ENCODE results near the gene ITPKB. TPM values are rescaled to one million over a fixed set of nuclear protein-coding genes. Genes with fewer than 3 reads are reported as not detected.

The ITPKB gene
- total and polyA plus RNA-seq, 2 of the 13 experiments (the other 11 are each of a cell fraction or from before 2014, with no cell fraction given): not detected

- H3K4me1 ChIP-seq (ENCODE audit: insufficient read depth, low read length): no peaks in the 10 kb centered on the region
- in situ Hi-C loops (cut with HindIII; ENCODE audit: extremely low pct_ligation_motif_present, low pct_unique_long_range_greater_than_20kb) (no loop called here), intact Hi-C loops (cut with micrococcal nuclease; ENCODE audit: unreplicated experiment) (no loop called here)
- H3K9ac ChIP-seq (ENCODE audit: insufficient read depth, low read depth, low read length): no peak overlapping the region
- ChIA-PET POLR2A (no interaction called here), CTCF (ENCODE audit: low intra/inter-chr PET ratio, low total read pairs) (no interaction called here)
- ATAC-seq (no peak), DNase-seq (ENCODE audit: low spot score) (no peak), FAIRE-seq (no peak)
- no peak overlapping the region for H2AFZ ChIP-seq (ENCODE audit: low read length)
- no peaks in the 10 kb centered on the region for H3K79me2 ChIP-seq (ENCODE audit: insufficient read depth, low read length)
- TF ChIP-seq TEF (CRISPR knock-in tag; IDR thresholded peaks at IDR 0.05) (no peak), JUND (CRISPR knock-in tag; IDR thresholded peaks at IDR 0.05) (no peak)
- no peaks in the 10 kb centered on the region for H4K20me1 ChIP-seq (ENCODE audit: insufficient read depth, low read length)
- no peak overlapping the region for H3K4me3 ChIP-seq (replicated peaks in 1 of 3; ENCODE audit: insufficient read depth in 1 of 3, low read depth in 2 of 3, low read length in 3 of 3)
- H3K36me3 ChIP-seq (replicated peaks in 1 of 2; ENCODE audit: control insufficient read depth in 1 of 2, insufficient read depth in 2 of 2, low read length in 2 of 2): no peaks in the 10 kb centered on the region
- no peak overlapping the region for H3K27ac ChIP-seq (ENCODE audit: extremely low read length, insufficient read depth, low read length)
- WGBS (ENCODE audit: low lambda C conversion rate): 23% methylated on average over 2 of the region's 2 CpGs
- no TSS peak for BruUV-seq (replicated peaks)
- H3K9me3 ChIP-seq (ENCODE audit: low read length): no peaks in the 10 kb centered on the region
- no peak overlapping the region for H3K4me2 ChIP-seq (ENCODE audit: low read depth, low read length)
- H3K27me3 ChIP-seq (ENCODE audit: control insufficient read depth in 1 of 2, insufficient read depth in 2 of 2, low read length in 2 of 2): no peaks in the 10 kb centered on the region; a peak in 1 of 5 replicates
Observed at GRCh38 chr1:226588484-226588883, 150.6 kb downstream of the ITPKB start.

DNA sequence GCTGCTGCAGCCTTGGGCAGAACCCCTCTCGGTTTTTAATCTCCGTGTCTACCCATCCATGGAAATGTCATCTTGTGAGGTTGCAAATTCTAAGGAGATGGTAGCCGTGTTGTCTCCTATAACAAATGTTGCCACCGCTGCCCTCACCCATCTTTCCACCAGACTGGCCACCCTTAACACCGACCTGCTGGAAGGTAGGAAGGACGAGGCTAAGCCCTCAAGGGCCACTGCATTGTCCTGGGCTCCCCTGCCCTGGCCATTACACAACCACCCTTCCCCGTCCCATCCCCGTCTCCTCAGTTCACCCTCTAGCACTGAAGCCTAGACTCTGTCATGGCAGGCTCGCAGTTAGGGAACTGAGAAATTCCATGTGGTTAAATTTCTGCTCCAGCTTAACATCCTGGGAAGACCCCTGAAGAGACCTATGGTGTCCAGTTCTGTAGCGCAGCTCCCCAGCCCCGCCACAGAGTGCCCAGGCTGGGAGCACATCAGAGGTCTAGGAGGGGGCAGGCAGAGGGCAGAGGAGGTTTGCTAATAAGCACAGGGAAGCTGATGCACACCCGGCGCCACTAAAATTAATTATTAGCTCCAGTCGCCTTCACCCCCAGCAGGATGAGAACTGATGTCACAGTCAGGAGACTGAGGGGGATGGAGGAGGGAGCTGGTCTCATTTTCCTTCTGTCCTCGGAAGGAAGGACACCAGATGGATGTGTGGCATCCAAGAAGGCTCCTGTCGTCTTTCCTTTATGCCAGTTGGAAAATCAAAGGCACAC lies 152.2 kb downstream of the ITPKB start:
- intact Hi-C loops (cut with micrococcal nuclease; ENCODE audit: unreplicated experiment): no loop called here
- no peaks in the 10 kb centered on the region; a peak in 1 of 5 replicates for H3K27me3 ChIP-seq (ENCODE audit: control insufficient read depth in 1 of 2, insufficient read depth in 2 of 2, low read length in 2 of 2)
- CTCF ChIA-PET (ENCODE audit: low intra/inter-chr PET ratio, low total read pairs): no interaction called here
- WGBS (ENCODE audit: low lambda C conversion rate): 25% methylated on average over 9 of the region's 16 CpGs
- POLR2A ChIA-PET: no interaction called here
- H3K27ac ChIP-seq (ENCODE audit: extremely low read length, insufficient read depth, low read length): no peak overlapping the region
- H2AFZ ChIP-seq (ENCODE audit: low read length): no peak overlapping the region
- no peaks in the 10 kb centered on the region for H3K79me2 ChIP-seq (ENCODE audit: insufficient read depth, low read length)
- H3K4me2 ChIP-seq (ENCODE audit: low read depth, low read length): no peak overlapping the region
- ATAC-seq: no peak
- in situ Hi-C loops (cut with HindIII; ENCODE audit: extremely low pct_ligation_motif_present, low pct_unique_long_range_greater_than_20kb): no loop called here
- FAIRE-seq: no peak
- H3K4me1 ChIP-seq (ENCODE audit: insufficient read depth, low read length): no peaks in the 10 kb centered on the region
- H3K9me3 ChIP-seq (ENCODE audit: low read length): no peaks in the 10 kb centered on the region
- no peaks in the 10 kb centered on the region for H4K20me1 ChIP-seq (ENCODE audit: insufficient read depth, low read length)
- H3K4me3 ChIP-seq (replicated peaks in 1 of 3; ENCODE audit: insufficient read depth in 1 of 3, low read depth in 2 of 3, low read length in 3 of 3): no peak overlapping the region
- no peak for DNase-seq (ENCODE audit: low spot score)
- no peak for TF ChIP-seq POLR2AphosphoS5 (IDR thresholded peaks at IDR 0.05; ENCODE audit: low read depth, low read length)
- no peak for TF ChIP-seq ETV6 (CRISPR knock-in tag; conservative IDR thresholded peaks at IDR 0.05)
- no peak for TF ChIP-seq RBFOX2 (IDR thresholded peaks at IDR 0.05; ENCODE audit: low read depth, low read length)
- TF ChIP-seq ZNF354B (CRISPR knock-in tag; IDR thresholded peaks at IDR 0.05): no peak
- no peak for TF ChIP-seq NFYC (CRISPR knock-in tag; IDR thresholded peaks at IDR 0.05)
- no peak for TF ChIP-seq ZNF709 (CRISPR knock-in tag; IDR thresholded peaks at IDR 0.05)
- no peak for TF ChIP-seq SOX6 (IDR thresholded peaks at IDR 0.05)
- TF ChIP-seq SOX6 (CRISPR knock-in tag; IDR thresholded peaks at IDR 0.05): no peak
- TF ChIP-seq ZNF639 (CRISPR knock-in tag; conservative IDR thresholded peaks at IDR 0.05): no peak
- no peak for TF ChIP-seq ZNF282 (IDR thresholded peaks at IDR 0.05; ENCODE audit: partially characterized antibody)
- no peak for TF ChIP-seq NFE2L1 (CRISPR knock-in tag; IDR thresholded peaks at IDR 0.05; ENCODE audit: borderline replicate concordance)
- no peaks in the 10 kb centered on the region for H3K36me3 ChIP-seq (replicated peaks in 1 of 2; ENCODE audit: control insufficient read depth in 1 of 2, insufficient read depth in 2 of 2, low read length in 2 of 2)
- H3K9ac ChIP-seq (ENCODE audit: insufficient read depth, low read depth, low read length): no peak overlapping the region
- no TSS peak for BruUV-seq (replicated peaks)
